H1 (cell line): ENCODE measurements around the gene EPX. TPM values are rescaled to one million over a fixed set of nuclear protein-coding genes. Genes with fewer than 3 reads are reported as not detected.

Experiments used
- CTCF ChIA-PET: fragments of 300-600 bp; sonication (Branson Sonifier 250); formaldehyde crosslinking; loops from one replicate; lab custom pipeline; 2021; ENCODE audit not compliant: partially characterized antibody; lab: Charles Lee
- POLR2A ChIA-PET: fragments of 300-600 bp; sonication (Branson Sonifier 250); formaldehyde crosslinking; loops from one replicate; lab custom pipeline; 2021; ENCODE audit warnings: inconsistent platforms; ENCODE audit not compliant: partially characterized antibody; lab: Charles Lee
- DNase-seq, 2 experiments: peaks; one replicate each; pipeline versions ENCODE4 v3.0.0 to v3.0.0-alpha.2; 2010 to 2022; ENCODE audit warnings: low spot score in 2 of 2, low read depth in 1 of 2, mixed read lengths in 1 of 2
- FAIRE-seq: peaks from 2 replicates; lab custom pipeline; 2011; peaks lifted over from hg19 to GRCh38; lab: Jason Lieb, UNC
- H2AFZ ChIP-seq: 2 replicates; pipeline ENCODE4 v1.8.1; 2012; ENCODE audit warnings: low read length, inconsistent platforms
- H2AK5ac ChIP-seq: 2 replicates; pipeline ENCODE4 v1.6.1; 2013; ENCODE audit warnings: low read depth, low read length
- H2BK120ac ChIP-seq: replicated peaks from 2 replicates; pipeline ENCODE3; 2013; ENCODE audit warnings: low read depth, low read length, inconsistent platforms
- H2BK12ac ChIP-seq: 2 replicates; pipeline ENCODE4 v1.6.1; 2013; ENCODE audit warnings: low read depth, low read length
- H2BK15ac ChIP-seq: 2 replicates; pipeline ENCODE4 v1.6.1; 2013; ENCODE audit warnings: low read length
- H2BK20ac ChIP-seq: 2 replicates; pipeline ENCODE4 v1.6.1; 2013; ENCODE audit warnings: low read length
- H2BK5ac ChIP-seq: 2 replicates; pipeline ENCODE4 v1.6.1; 2013; ENCODE audit warnings: low read depth, low read length
- H3K14ac ChIP-seq: 2 replicates; pipeline ENCODE4 v1.6.1; 2013; ENCODE audit warnings: inconsistent platforms; ENCODE audit not compliant: insufficient read length
- H3K18ac ChIP-seq: 2 replicates; pipeline ENCODE4 v1.6.1; 2013; ENCODE audit warnings: low read length; ENCODE audit errors: extremely low read depth
- H3K23ac ChIP-seq: 2 replicates; pipeline ENCODE4 v1.6.1; 2013; ENCODE audit warnings: inconsistent platforms; ENCODE audit not compliant: insufficient read length
- H3K23me2 ChIP-seq: 2 replicates; pipeline ENCODE4 v1.6.1; 2013; ENCODE audit warnings: low read depth, low read length
- H3K27ac ChIP-seq: 2 replicates; pipeline ENCODE4 v1.6.1; 2011; ENCODE audit warnings: low read depth, low read length, inconsistent platforms
- H3K27me3 ChIP-seq, 4 experiments: replicated peaks in 1 of 4; 1 replicate in 1 of 4; 2 replicates in 3 of 4; pipeline versions ENCODE4 v1.6.1 to v1.8.1; 2011 to 2013; ENCODE audit warnings: low read length in 3 of 4, mild to moderate bottlenecking in 3 of 4, inconsistent platforms in 2 of 4, mixed read lengths in 2 of 4, moderate library complexity in 1 of 4; ENCODE audit not compliant: control insufficient read depth in 3 of 4, insufficient read depth in 3 of 4; ENCODE audit errors: extremely low read depth in 1 of 4
- H3K36me3 ChIP-seq, 4 experiments: 2 replicates each; pipeline versions ENCODE4 v1.6.1 to v1.8.1; 2011 to 2013; ENCODE audit warnings: mild to moderate bottlenecking in 4 of 4, low read length in 3 of 4, moderate library complexity in 2 of 4, control low read depth in 1 of 4, inconsistent platforms in 1 of 4; ENCODE audit not compliant: insufficient read depth in 4 of 4, control insufficient read depth in 2 of 4
- H3K4ac ChIP-seq: replicated peaks from 2 replicates; pipeline ENCODE3; 2013; ENCODE audit warnings: low read length, low read depth, mixed read lengths, inconsistent platforms; ENCODE audit not compliant: insufficient read length
- H3K4me1 ChIP-seq, 4 experiments: replicated peaks in 1 of 4; 1 replicate in 1 of 4; 2 replicates in 3 of 4; pipeline versions ENCODE4 v1.6.1 to v1.8.1; 2011 to 2013; ENCODE audit warnings: low read length in 3 of 4, inconsistent platforms in 2 of 4, mixed read lengths in 1 of 4; ENCODE audit not compliant: insufficient read depth in 4 of 4, control insufficient read depth in 3 of 4
- H3K4me2 ChIP-seq, 2 experiments: 2 replicates each; pipeline versions ENCODE4 v1.6.1 to v1.8.1; 2011 to 2013; ENCODE audit warnings: low read depth in 2 of 2, low read length in 2 of 2, control low read depth in 1 of 2, inconsistent platforms in 1 of 2, mild to moderate bottlenecking in 1 of 2; ENCODE audit not compliant: insufficient read depth in 1 of 2
- H3K4me3 ChIP-seq, 4 experiments: fragments of 200-600, 300-600 bp in 1 of 4; sonication (generic), shearing (Covaris generic), sonication (Bioruptor Twin) in 1 of 4; 2 replicates each; pipeline versions ENCODE4 v1.5.1 to v1.8.1; 2011 to 2016; ENCODE audit warnings: low read length in 4 of 4, low read depth in 3 of 4, control low read depth in 2 of 4, inconsistent platforms in 2 of 4, mild to moderate bottlenecking in 2 of 4, mixed read lengths in 1 of 4, moderate library complexity in 1 of 4; ENCODE audit not compliant: insufficient read depth in 2 of 4; ENCODE audit errors: extremely low read depth in 1 of 4
- H3K56ac ChIP-seq: replicated peaks from 2 replicates; pipeline ENCODE3; 2013; ENCODE audit warnings: low read depth, mild to moderate bottlenecking, mixed read lengths, low read length, inconsistent platforms; ENCODE audit not compliant: insufficient read length
- H3K79me1 ChIP-seq: 2 replicates; pipeline ENCODE4 v1.6.1; 2013; ENCODE audit warnings: low read depth, low read length, control low read depth
- H3K79me2 ChIP-seq, 2 experiments: 2 replicates each; pipeline versions ENCODE4 v1.6.1 to v1.8.1; 2012 to 2013; ENCODE audit warnings: low read length in 2 of 2, mild to moderate bottlenecking in 2 of 2, inconsistent platforms in 1 of 2; ENCODE audit not compliant: insufficient read depth in 2 of 2, control insufficient read depth in 1 of 2
- H3K9ac ChIP-seq, 4 experiments: replicated peaks in 1 of 4; 1 replicate in 1 of 4; 2 replicates in 3 of 4; pipeline versions ENCODE4 v1.6.1 to v1.8.1; 2011 to 2013; ENCODE audit warnings: low read depth in 3 of 4, low read length in 3 of 4, control low read depth in 2 of 4, mild to moderate bottlenecking in 2 of 4, moderate library complexity in 2 of 4, inconsistent platforms in 1 of 4; ENCODE audit errors: extremely low read depth in 1 of 4
- H3K9me3 ChIP-seq, 2 experiments: 2 replicates each; pipeline versions ENCODE4 v1.6.1 to v1.8.1; 2012 to 2013; ENCODE audit warnings: mild to moderate bottlenecking in 2 of 2, moderate library complexity in 2 of 2, control low read depth in 1 of 2, inconsistent platforms in 1 of 2, low read depth in 1 of 2, low read length in 1 of 2, mixed read lengths in 1 of 2; ENCODE audit not compliant: insufficient read depth in 2 of 2
- H4K20me1 ChIP-seq, 2 experiments: replicated peaks in 1 of 2; 2 replicates each; pipeline versions ENCODE3 to v1.8.1; 2011 to 2013; ENCODE audit warnings: inconsistent platforms in 2 of 2, low read length in 2 of 2, mild to moderate bottlenecking in 1 of 2; ENCODE audit not compliant: insufficient read depth in 2 of 2, control insufficient read depth in 1 of 2
- H4K5ac ChIP-seq: 2 replicates; pipeline ENCODE4 v1.6.1; 2013; ENCODE audit warnings: low read length, low read depth, mixed read lengths, inconsistent platforms; ENCODE audit not compliant: insufficient read length
- H4K8ac ChIP-seq: 2 replicates; pipeline ENCODE4 v1.8.0; 2013; ENCODE audit warnings: mild to moderate bottlenecking, moderate library complexity, low read length, inconsistent platforms; ENCODE audit not compliant: insufficient read depth; ENCODE audit errors: extremely low read depth
- H4K91ac ChIP-seq: replicated peaks from 2 replicates; pipeline ENCODE3; 2013; ENCODE audit warnings: low read length, mixed read lengths, inconsistent platforms; ENCODE audit not compliant: insufficient read length
- ATF2 ChIP-seq: IDR thresholded peaks from 2 replicates; pipeline ENCODE4 v1.6.1; 2012; ENCODE audit warnings: low read length, inconsistent platforms
- EGR1 ChIP-seq: IDR thresholded peaks from 2 replicates; pipeline ENCODE4 v1.6.1; 2011; ENCODE audit warnings: low read depth, low read length, borderline replicate concordance
- GTF2F1 ChIP-seq: IDR thresholded peaks from 2 replicates; pipeline ENCODE4 v1.6.1; 2012; ENCODE audit warnings: low read depth, low read length, improper control_type of control experiment, borderline replicate concordance
- KDM1A ChIP-seq: fragments of 200-600, 300-600 bp; sonication (generic); IDR thresholded peaks from 2 replicates; pipeline ENCODE4 v1.7.1; 2016; ENCODE audit warnings: mild to moderate bottlenecking, low read length, borderline replicate concordance
- SIRT6 ChIP-seq: IDR thresholded peaks from one replicate; pipeline ENCODE4 v1.7.1; 2012; ENCODE audit warnings: low read length, inconsistent platforms
- SRF ChIP-seq: IDR thresholded peaks from 2 replicates; pipeline ENCODE4 v1.6.1; 2011; ENCODE audit warnings: mild to moderate bottlenecking, low read depth, low read length, moderate library complexity
- WGBS, 2 experiments: shearing (Covaris generic) in 1 of 2; methylation state at CpG; one replicate each; pipeline versions ENCODE4 v1.1.6 to v1.1.7; 2013 to 2015; ENCODE audit warnings: low lambda C conversion rate in 2 of 2, mixed read lengths in 2 of 2, inconsistent platforms in 1 of 2, low coverage in 1 of 2, missing lambda C conversion rate in 1 of 2; ENCODE audit not compliant: insufficient replicate concordance in 2 of 2, insufficient coverage in 1 of 2, insufficient read length in 1 of 2; ENCODE audit errors: extremely low coverage in 1 of 2, missing lambda C conversion rate in 1 of 2; 5-methylcytosine and 5-hydroxymethylcytosine counted together
- polyA plus RNA-seq, 7 experiments: library from polyadenylated mRNA; depleted of rRNA in 3 of 7; stranded (reverse) in 5 of 7; unstranded in 2 of 7; fragments of >200 nt in 5 of 7; fragments of 200-250 nt in 2 of 7; gene quantifications; 1 replicate in 5 of 7; 2 replicates in 1 of 7; 4 replicates in 1 of 7; pipeline versions ENCODE4 v1.2.1 to v1.2.3, GENCODE V29; 2011 to 2013; ENCODE audit warnings: missing spikeins in 2 of 7, mixed read lengths in 2 of 7
- total RNA-seq: library from RNA; stranded (reverse); fragmentation: NEBNext Ultra II Directional; extraction: Animal tissue kit (Norgen Biotek cat#: 25700); gene quantifications from 2 replicates; pipeline ENCODE4 v1.2.1, GENCODE V29; 2021

EPX gene
- total and polyA plus RNA-seq, 2 of the 8 experiments (the other 6 are each of a cell fraction or from before 2014, with no cell fraction given), result not detected

GRCh38 chr17:58196610-58197009 is 4.1 kb downstream of the EPX start:
- Histone ChIP-seq H3K4ac (no peak overlapping the region), H3K4me1 (no peaks in the 10 kb centered on the region), H3K36me3 (no peaks in the 10 kb centered on the region), H3K9ac (no peak overlapping the region), H2BK120ac (no peak overlapping the region), H4K8ac (no peak overlapping the region), H2AK5ac (no peak overlapping the region), H4K5ac (no peak overlapping the region), H4K20me1 (no peaks in the 10 kb centered on the region), H2BK12ac (no peak overlapping the region), H3K9me3 (no peaks in the 10 kb centered on the region), H3K56ac (no peak overlapping the region), H3K79me1 (no peaks in the 10 kb centered on the region), H3K4me3 (no peak overlapping the region), H3K23ac (no peak overlapping the region), H3K14ac (no peak overlapping the region), H2BK20ac (no peak overlapping the region), H3K27ac (no peak overlapping the region), H3K27me3 (no peaks in the 10 kb centered on the region), H2BK15ac (no peak overlapping the region), H2BK5ac (no peak overlapping the region), H4K91ac (no peak overlapping the region), H3K23me2 (no peaks in the 10 kb centered on the region), H3K4me2 (no peak overlapping the region), H3K18ac (no peak overlapping the region), H2AFZ (no peak overlapping the region), H3K79me2 (no peaks in the 10 kb centered on the region)
- ChIA-PET CTCF (interaction anchor here (0.6 to 7.6 kb wide), 4 partner anchors 18 to 384 kb away, joined by 3 to 127 read pairs (median 3); partner anchors contain the start of gene MKS1), POLR2A (no interaction called here)
- WGBS, 2 experiments, result 95% methylated on average over 7 of the region's 7 CpGs; no CpG with 5 or more reads in 1 of the 2 experiments
- FAIRE-seq (no peak), DNase-seq (no peak)
- TF ChIP-seq KDM1A, result no peak
- TF ChIP-seq SRF, result no peak
- TF ChIP-seq SIRT6, result no peak
- no peak for TF ChIP-seq GTF2F1
- TF ChIP-seq EGR1, result no peak
- no peak for TF ChIP-seq ATF2
